H9 (cell line): ENCODE results near the gene SRSF12. TPM values are rescaled to one million over a fixed set of nuclear protein-coding genes. Genes with fewer than 3 reads are reported as not detected.

Experiments
- DNase-seq: peaks from one replicate; pipeline ENCODE4 v3.0.0-alpha.2; 2017
- H2AFZ ChIP-seq: one replicate; pipeline ENCODE4 v1.6.1; 2013; ENCODE audit warnings: mild to moderate bottlenecking, low read length, control low read depth, moderate library complexity
- H2AK5ac ChIP-seq: 2 replicates; pipeline ENCODE4 v1.6.1; 2013; ENCODE audit warnings: low read length, control low read depth, mixed read lengths; ENCODE audit not compliant: insufficient read length
- H2BK120ac ChIP-seq: one replicate; pipeline ENCODE4 v1.6.1; 2013; ENCODE audit warnings: low read depth, mild to moderate bottlenecking, low read length, control low read depth, inconsistent platforms; ENCODE audit not compliant: poor library complexity, severe bottlenecking
- H2BK12ac ChIP-seq: 2 replicates; pipeline ENCODE4 v1.6.1; 2013; ENCODE audit warnings: low read length, control low read depth, mixed read lengths, low read depth; ENCODE audit not compliant: insufficient read length
- H2BK15ac ChIP-seq: 2 replicates; pipeline ENCODE4 v1.6.1; 2013; ENCODE audit warnings: low read depth, low read length, control low read depth
- H2BK20ac ChIP-seq: one replicate; pipeline ENCODE4 v1.6.1; 2013; ENCODE audit warnings: low read depth, mild to moderate bottlenecking, low read length, control low read depth, inconsistent platforms; ENCODE audit not compliant: poor library complexity, severe bottlenecking
- H2BK5ac ChIP-seq: 2 replicates; pipeline ENCODE4 v1.6.1; 2013; ENCODE audit warnings: low read length, control low read depth, mixed read lengths; ENCODE audit not compliant: insufficient read length
- H3K14ac ChIP-seq: 2 replicates; pipeline ENCODE4 v1.6.1; 2013; ENCODE audit warnings: low read length, control low read depth; ENCODE audit not compliant: insufficient read depth
- H3K18ac ChIP-seq: 2 replicates; pipeline ENCODE4 v1.6.1; 2013; ENCODE audit warnings: low read depth, mild to moderate bottlenecking, mixed read lengths, low read length, control low read depth; ENCODE audit not compliant: insufficient read length
- H3K23ac ChIP-seq: 2 replicates; pipeline ENCODE4 v1.6.1; 2013; ENCODE audit warnings: low read length, control low read depth, mixed read lengths, low read depth; ENCODE audit not compliant: insufficient read length
- H3K23me2 ChIP-seq: 2 replicates; pipeline ENCODE4 v1.6.1; 2013; ENCODE audit warnings: low read depth, mild to moderate bottlenecking, mixed read lengths, low read length, control low read depth; ENCODE audit not compliant: insufficient read length, poor library complexity, severe bottlenecking
- H3K27ac ChIP-seq: 2 replicates; pipeline ENCODE4 v1.5.1; 2013; ENCODE audit warnings: low read length, control low read depth, mixed read lengths, low read depth; ENCODE audit not compliant: insufficient read length
- H3K27me3 ChIP-seq: 2 replicates; pipeline ENCODE4 v1.6.1; 2013; ENCODE audit warnings: low read length, control low read depth, inconsistent platforms; ENCODE audit not compliant: insufficient read depth
- H3K4ac ChIP-seq: 2 replicates; pipeline ENCODE4 v1.6.1; 2013; ENCODE audit warnings: low read depth, mild to moderate bottlenecking, control low read depth, inconsistent platforms, low read length, moderate library complexity
- H3K4me1 ChIP-seq: 2 replicates; pipeline ENCODE4 v1.6.1; 2013; ENCODE audit warnings: low read length, control low read depth, inconsistent platforms; ENCODE audit not compliant: insufficient read depth
- H3K4me2 ChIP-seq: 2 replicates; pipeline ENCODE4 v1.6.1; 2013; ENCODE audit warnings: low read length, control low read depth, mixed read lengths; ENCODE audit not compliant: insufficient read length, insufficient read depth
- H3K56ac ChIP-seq: 2 replicates; pipeline ENCODE4 v1.6.1; 2013; ENCODE audit warnings: low read depth, mild to moderate bottlenecking, mixed read lengths, low read length, control low read depth; ENCODE audit not compliant: insufficient read length
- H3K79me1 ChIP-seq: 2 replicates; pipeline ENCODE4 v1.6.1; 2013; ENCODE audit warnings: low read depth, mild to moderate bottlenecking, moderate library complexity, low read length, control low read depth, inconsistent platforms; ENCODE audit not compliant: insufficient read depth, poor library complexity, severe bottlenecking
- H3K79me2 ChIP-seq: 2 replicates; pipeline ENCODE4 v1.6.1; 2013; ENCODE audit warnings: low read length, control low read depth, inconsistent platforms; ENCODE audit not compliant: insufficient read depth
- H3K9ac ChIP-seq: 2 replicates; pipeline ENCODE4 v1.6.1; 2013; ENCODE audit warnings: low read length, control low read depth, mixed read lengths; ENCODE audit not compliant: insufficient read length; ENCODE audit errors: extremely low read depth
- H3K9me3 ChIP-seq: one replicate; pipeline ENCODE4 v1.6.1; 2013; ENCODE audit warnings: low read depth, low read length, inconsistent platforms; ENCODE audit not compliant: control insufficient read depth
- H3T11ph ChIP-seq: one replicate; pipeline ENCODE4 v1.6.1; 2013; ENCODE audit warnings: mild to moderate bottlenecking, low read length, control low read depth, inconsistent platforms
- H4K20me1 ChIP-seq: one replicate; pipeline ENCODE4 v1.6.1; 2013; ENCODE audit not compliant: control insufficient read depth, insufficient read length, insufficient read depth
- H4K5ac ChIP-seq: 2 replicates; pipeline ENCODE4 v1.6.1; 2013; ENCODE audit warnings: low read depth, mild to moderate bottlenecking, mixed read lengths, low read length, control low read depth; ENCODE audit not compliant: insufficient read length
- H4K8ac ChIP-seq: replicated peaks from 2 replicates; pipeline ENCODE4 v1.6.1; 2013; ENCODE audit warnings: low read length, control low read depth, mixed read lengths, low read depth; ENCODE audit not compliant: insufficient read length
- H4K91ac ChIP-seq: 2 replicates; pipeline ENCODE4 v1.6.1; 2013; ENCODE audit warnings: low read depth, mild to moderate bottlenecking, moderate library complexity, mixed read lengths, low read length, control low read depth; ENCODE audit not compliant: insufficient read length
- H3K27ac Mint-ChIP-seq, 3 experiments: 2 replicates in 2 of 3; 3 replicates in 1 of 3; pipeline ENCODE4 v1.8.0; 2020 to 2021; ENCODE audit warnings: mixed read lengths in 3 of 3, mild to moderate bottlenecking in 1 of 3, moderate library complexity in 1 of 3
- H3K27me3 Mint-ChIP-seq: 2 replicates; pipeline ENCODE4 v1.8.0; 2021; ENCODE audit warnings: low read depth, mild to moderate bottlenecking, moderate library complexity, mixed read lengths
- H3K36me3 Mint-ChIP-seq, 3 experiments: 2 replicates in 2 of 3; 3 replicates in 1 of 3; pipeline ENCODE4 v1.8.0; 2020 to 2021; ENCODE audit warnings: low read depth in 3 of 3, mixed read lengths in 3 of 3; ENCODE audit not compliant: insufficient read depth in 1 of 3
- H3K4me1 Mint-ChIP-seq, 2 experiments: 2 replicates each; pipeline ENCODE4 v1.8.0; 2020; ENCODE audit warnings: mixed read lengths in 2 of 2
- H3K4me3 Mint-ChIP-seq, 2 experiments: 2 replicates in 1 of 2; 3 replicates in 1 of 2; pipeline ENCODE4 v1.8.0; 2020 to 2021; ENCODE audit warnings: mild to moderate bottlenecking in 2 of 2, mixed read lengths in 2 of 2, moderate library complexity in 1 of 2
- H3K9me3 Mint-ChIP-seq, 2 experiments: 2 replicates in 1 of 2; 3 replicates in 1 of 2; pipeline ENCODE4 v1.8.0; 2020; ENCODE audit warnings: mild to moderate bottlenecking in 2 of 2, mixed read lengths in 2 of 2, moderate library complexity in 1 of 2
- WGBS: extraction: QIAGEN DNeasy Blood & Tissue Kit; methylation state at CpG from one replicate; pipeline ENCODE4 v1.1.7; 2013; ENCODE audit warnings: missing lambda C conversion rate, low lambda C conversion rate, mixed read lengths; ENCODE audit not compliant: insufficient read length; ENCODE audit errors: extremely low coverage; 5-methylcytosine and 5-hydroxymethylcytosine counted together
- total RNA-seq: library from RNA; stranded (reverse); gene quantifications from 2 replicates; pipeline ENCODE4 v1.2.1, GENCODE V29; 2021
- TF ChIP-seq, protein P1 (sequence below): fragments of 200-600 bp; sonication (generic); conservative IDR thresholded peaks from 3 replicates; pipeline ENCODE4 v1.8.0; 2021; ENCODE audit warnings: antibody characterized with exemption, mild to moderate bottlenecking

SRSF12 gene
- total RNA-seq, 1 experiment from 2014 or later: 7.6 TPM

DNA sequence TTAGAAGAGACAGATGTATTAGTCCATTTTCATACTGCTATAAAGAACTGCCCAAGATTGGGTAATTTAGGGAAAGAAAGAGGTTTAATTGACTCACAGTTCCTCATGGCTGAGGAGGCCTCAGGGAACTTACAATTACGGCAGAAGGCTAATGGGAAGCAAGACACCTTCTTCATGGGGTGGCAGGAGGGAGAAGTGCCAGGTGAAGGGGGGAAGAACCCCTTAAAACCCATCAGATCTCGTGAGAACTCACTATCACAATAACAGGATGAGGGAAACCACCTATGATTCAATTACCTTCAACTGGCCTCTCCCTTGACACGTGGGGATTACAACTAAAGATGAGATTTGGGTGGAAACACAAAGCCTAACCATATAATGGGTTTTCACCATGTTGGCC lies 66.2 kb downstream of the SRSF12 start:
- Histone ChIP-seq H3K23ac (no peak overlapping the region), H2BK12ac (no peak overlapping the region), H4K91ac (no peak overlapping the region), H3K27me3 (peaks cover 20% of the 10 kb centered on the region), H2BK120ac (no peak overlapping the region), H3T11ph (no peak overlapping the region), H4K5ac (no peak overlapping the region), H2BK15ac (no peak overlapping the region), H3K4me1 (peaks cover 8% of the 10 kb centered on the region; the same call in 1 of the 2 replicates), H3K4me2 (no peak overlapping the region), H2AK5ac (no peak overlapping the region), H3K56ac (no peak overlapping the region), H2BK20ac (no peak overlapping the region), H3K18ac (no peak overlapping the region), H2AFZ (no peak overlapping the region), H3K9me3 (no peaks in the 10 kb centered on the region), H3K14ac (no peak overlapping the region), H3K79me1 (no peaks in the 10 kb centered on the region), H2BK5ac (no peak overlapping the region), H3K79me2 (no peaks in the 10 kb centered on the region), H4K20me1 (no peaks in the 10 kb centered on the region), H3K4ac (no peak overlapping the region), H3K23me2 (no peaks in the 10 kb centered on the region), H3K9ac (no peak overlapping the region), H4K8ac (no peak overlapping the region), H3K27ac (no peak overlapping the region)
- H3K27me3 Mint-ChIP-seq: peaks cover 45% of the 10 kb centered on the region
- TF ChIP-seq, protein P1, sequence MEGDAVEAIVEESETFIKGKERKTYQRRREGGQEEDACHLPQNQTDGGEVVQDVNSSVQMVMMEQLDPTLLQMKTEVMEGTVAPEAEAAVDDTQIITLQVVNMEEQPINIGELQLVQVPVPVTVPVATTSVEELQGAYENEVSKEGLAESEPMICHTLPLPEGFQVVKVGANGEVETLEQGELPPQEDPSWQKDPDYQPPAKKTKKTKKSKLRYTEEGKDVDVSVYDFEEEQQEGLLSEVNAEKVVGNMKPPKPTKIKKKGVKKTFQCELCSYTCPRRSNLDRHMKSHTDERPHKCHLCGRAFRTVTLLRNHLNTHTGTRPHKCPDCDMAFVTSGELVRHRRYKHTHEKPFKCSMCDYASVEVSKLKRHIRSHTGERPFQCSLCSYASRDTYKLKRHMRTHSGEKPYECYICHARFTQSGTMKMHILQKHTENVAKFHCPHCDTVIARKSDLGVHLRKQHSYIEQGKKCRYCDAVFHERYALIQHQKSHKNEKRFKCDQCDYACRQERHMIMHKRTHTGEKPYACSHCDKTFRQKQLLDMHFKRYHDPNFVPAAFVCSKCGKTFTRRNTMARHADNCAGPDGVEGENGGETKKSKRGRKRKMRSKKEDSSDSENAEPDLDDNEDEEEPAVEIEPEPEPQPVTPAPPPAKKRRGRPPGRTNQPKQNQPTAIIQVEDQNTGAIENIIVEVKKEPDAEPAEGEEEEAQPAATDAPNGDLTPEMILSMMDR: no peak
- WGBS: no CpG with 5 or more reads among the region's 3 CpGs
- no peak for DNase-seq
- no peaks in the 10 kb centered on the region for H3K9me3 Mint-ChIP-seq
- no peak overlapping the region for H3K27ac Mint-ChIP-seq
- no peaks in the 10 kb centered on the region for H3K36me3 Mint-ChIP-seq
- H3K4me1 Mint-ChIP-seq: peaks cover 10 to 19% of the 10 kb centered on the region in 2 experiments
- no peak overlapping the region for H3K4me3 Mint-ChIP-seq
